Nephron progenitor cell (in vitro differentiated cells): ENCODE measurements around the gene NRF1.

Source experiments
- DNase-seq: peaks from one replicate; pipeline ENCODE4 v3.0.0; 2021
- H3K27ac Mint-ChIP-seq: 2 replicates; pipeline ENCODE4 v1.8.0; 2021; ENCODE audit warnings: mild to moderate bottlenecking, moderate library complexity, mixed read lengths
- H3K27me3 Mint-ChIP-seq: 2 replicates; pipeline ENCODE4 v1.8.0; 2021; ENCODE audit warnings: mild to moderate bottlenecking, low read depth, mixed read lengths; ENCODE audit not compliant: poor library complexity
- H3K36me3 Mint-ChIP-seq: 2 replicates; pipeline ENCODE4 v1.8.0; 2021; ENCODE audit warnings: low read depth, mixed read lengths
- H3K4me1 Mint-ChIP-seq: 2 replicates; pipeline ENCODE4 v1.8.0; 2021; ENCODE audit warnings: mixed read lengths
- H3K4me3 Mint-ChIP-seq: 2 replicates; pipeline ENCODE4 v1.8.0; 2021; ENCODE audit warnings: mild to moderate bottlenecking, moderate library complexity, mixed read lengths
- H3K9me3 Mint-ChIP-seq: 2 replicates; pipeline ENCODE4 v1.8.0; 2021; ENCODE audit warnings: mild to moderate bottlenecking, moderate library complexity, mixed read lengths
- TF ChIP-seq, protein P1 (sequence below): fragments of 200-600 bp; sonication (generic); IDR thresholded peaks from 2 replicates; pipeline ENCODE4 v1.5.0; 2021; ENCODE audit warnings: antibody characterized with exemption

NRF1 gene

GRCh38 chr7:129780257-129780973 lies 168.9 kb downstream of the NRF1 start:
- DNase-seq = peak; percentile 78
- peaks cover 89% of the 10 kb centered on the region for H3K27me3 Mint-ChIP-seq
- peak overlapping the region; percentile 57 for H3K4me3 Mint-ChIP-seq
- TF ChIP-seq, protein P1, sequence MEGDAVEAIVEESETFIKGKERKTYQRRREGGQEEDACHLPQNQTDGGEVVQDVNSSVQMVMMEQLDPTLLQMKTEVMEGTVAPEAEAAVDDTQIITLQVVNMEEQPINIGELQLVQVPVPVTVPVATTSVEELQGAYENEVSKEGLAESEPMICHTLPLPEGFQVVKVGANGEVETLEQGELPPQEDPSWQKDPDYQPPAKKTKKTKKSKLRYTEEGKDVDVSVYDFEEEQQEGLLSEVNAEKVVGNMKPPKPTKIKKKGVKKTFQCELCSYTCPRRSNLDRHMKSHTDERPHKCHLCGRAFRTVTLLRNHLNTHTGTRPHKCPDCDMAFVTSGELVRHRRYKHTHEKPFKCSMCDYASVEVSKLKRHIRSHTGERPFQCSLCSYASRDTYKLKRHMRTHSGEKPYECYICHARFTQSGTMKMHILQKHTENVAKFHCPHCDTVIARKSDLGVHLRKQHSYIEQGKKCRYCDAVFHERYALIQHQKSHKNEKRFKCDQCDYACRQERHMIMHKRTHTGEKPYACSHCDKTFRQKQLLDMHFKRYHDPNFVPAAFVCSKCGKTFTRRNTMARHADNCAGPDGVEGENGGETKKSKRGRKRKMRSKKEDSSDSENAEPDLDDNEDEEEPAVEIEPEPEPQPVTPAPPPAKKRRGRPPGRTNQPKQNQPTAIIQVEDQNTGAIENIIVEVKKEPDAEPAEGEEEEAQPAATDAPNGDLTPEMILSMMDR = no peak
- H3K9me3 Mint-ChIP-seq = peaks cover 3% of the 10 kb centered on the region
- H3K4me1 Mint-ChIP-seq = peaks cover 34% of the 10 kb centered on the region
- no peak overlapping the region for H3K27ac Mint-ChIP-seq
- H3K36me3 Mint-ChIP-seq = no peaks in the 10 kb centered on the region

- Mint-ChIP-seq H3K36me3 (no peaks in the 10 kb centered on the region), H3K4me1 (peaks cover 40% of the 10 kb centered on the region), H3K9me3 (peaks cover 3% of the 10 kb centered on the region), H3K27me3 (peaks cover 89% of the 10 kb centered on the region), H3K4me3 (peak overlapping the region; percentile 71), H3K27ac (no peak overlapping the region)
- TF ChIP-seq, protein P1 = no peak
- no peak for DNase-seq
Measured at GRCh38 chr7:129780974-129781927, 169.7 kb downstream of the NRF1 start.

DNA sequence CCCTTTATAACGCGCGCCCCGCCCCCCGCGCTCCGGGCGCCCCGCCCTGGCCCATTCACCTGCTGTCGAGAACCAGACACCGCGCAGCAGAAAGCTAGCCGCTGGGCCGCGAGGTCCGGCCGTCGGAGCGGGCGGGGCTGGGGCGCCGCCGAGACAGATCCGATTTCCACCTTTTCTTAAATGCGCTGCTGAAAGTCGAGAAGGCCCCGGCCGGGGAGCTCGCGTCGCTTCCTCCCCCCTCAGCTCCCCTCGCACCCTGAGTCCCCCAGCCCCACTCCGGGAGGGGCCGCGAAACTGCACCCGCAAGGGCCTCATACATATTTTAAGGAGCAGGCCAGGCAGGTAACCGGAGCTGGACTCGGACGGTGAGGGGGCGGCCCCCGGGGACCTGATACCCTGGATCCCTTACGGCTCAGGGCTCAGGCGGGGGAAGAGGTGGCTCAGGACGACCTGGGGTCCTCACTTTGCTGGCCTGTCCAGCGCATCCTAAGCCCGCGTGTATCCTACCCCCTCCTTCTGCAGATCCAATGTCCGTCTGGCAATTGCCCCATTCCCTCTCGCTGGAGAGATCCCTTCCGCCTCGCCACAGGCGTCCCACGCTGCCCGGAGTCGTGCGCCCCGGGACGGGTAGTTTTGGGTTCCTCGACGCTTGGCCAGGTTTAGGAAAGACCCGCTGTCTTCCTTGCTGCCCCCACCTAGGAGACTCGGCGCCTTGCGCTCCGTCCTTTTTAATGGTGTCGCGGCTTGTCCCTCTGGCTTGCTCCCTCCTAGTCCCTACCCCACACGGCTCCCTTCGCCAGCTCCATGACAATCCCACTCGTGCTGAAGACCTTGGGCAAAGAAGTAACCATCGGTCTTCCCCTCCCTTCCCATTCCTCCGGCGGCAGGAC lies 170.7 kb downstream of the NRF1 start:
- peak; percentile 63 for DNase-seq
- peaks cover 49% of the 10 kb centered on the region for H3K4me1 Mint-ChIP-seq
- H3K9me3 Mint-ChIP-seq = peaks cover 3% of the 10 kb centered on the region
- H3K36me3 Mint-ChIP-seq = no peaks in the 10 kb centered on the region
- peaks cover 89% of the 10 kb centered on the region for H3K27me3 Mint-ChIP-seq
- no peak overlapping the region for H3K27ac Mint-ChIP-seq
- TF ChIP-seq, protein P1 = no peak
- H3K4me3 Mint-ChIP-seq = peak overlapping the region; percentile 66

- H3K27me3 Mint-ChIP-seq = peaks cover 89% of the 10 kb centered on the region
- no peak for DNase-seq
- peak overlapping the region; percentile 66 for H3K4me3 Mint-ChIP-seq
- TF ChIP-seq, protein P1 = no peak
- peaks cover 55% of the 10 kb centered on the region for H3K4me1 Mint-ChIP-seq
- H3K36me3 Mint-ChIP-seq = no peaks in the 10 kb centered on the region
- H3K9me3 Mint-ChIP-seq = peaks cover 3% of the 10 kb centered on the region
- H3K27ac Mint-ChIP-seq = no peak overlapping the region
Measured at GRCh38 chr7:129782818-129783583, 171.5 kb downstream of the NRF1 start.

GRCh38 chr7:129783584-129783919 lies 172.0 kb downstream of the NRF1 start:
- peak overlapping the region; percentile 45 for H3K4me3 Mint-ChIP-seq

More at GRCh38 chr7:129783584-129783919, 172.0 kb downstream of the NRF1 start:
- Mint-ChIP-seq H3K9me3 (peaks cover 3% of the 10 kb centered on the region), H3K27ac (no peak overlapping the region), H3K27me3 (peaks cover 83% of the 10 kb centered on the region), H3K4me1 (peaks cover 52% of the 10 kb centered on the region), H3K36me3 (no peaks in the 10 kb centered on the region)
- TF ChIP-seq, protein P1 = no peak
- DNase-seq = no peak
